SK-N-SH treated with all-trans-retinoic acid at 6 μM for 48 hours (cell line): Measurements from ENCODE around the gene FANCL.
"Not testable (repeated sequence)": the region's sequence is repeated elsewhere in the genome, so short reads cannot be mapped to it uniquely, and the experiment has no call there.

Experiments used
- ATAC-seq: fragments of 200-7000 bp; cut with Tn5 transposase; 3 replicates; pipeline ENCODE4 v1.9.1; 2020; ENCODE audit warnings: mild to moderate bottlenecking, moderate library complexity
- ARNTL ChIP-seq: fragments of 450-650 bp; formaldehyde crosslinking; IDR thresholded peaks from 2 replicates; pipeline ENCODE4 v1.5.0; 2020; ENCODE audit warnings: low read depth, mild to moderate bottlenecking, moderate library complexity, borderline replicate concordance
- ESRRG ChIP-seq: fragments of 250-450 bp; sonication (Bioruptor Pico); IDR thresholded peaks from 2 replicates; pipeline ENCODE4 v1.6.1; 2021; ENCODE audit warnings: mild to moderate bottlenecking
- ISL1 ChIP-seq: fragments of 250-450 bp; sonication (Bioruptor Pico); IDR thresholded peaks from 2 replicates; pipeline ENCODE4 v2.1.2; 2022; ENCODE audit warnings: mild to moderate bottlenecking, moderate library complexity
- OSR1 ChIP-seq: fragments of 250-450 bp; sonication (Bioruptor Pico); IDR thresholded peaks from 2 replicates; pipeline ENCODE4 v1.8.0; 2022; ENCODE audit warnings: moderate library complexity, mild to moderate bottlenecking, inconsistent platforms
- PATZ1 ChIP-seq: fragments of 250-450 bp; sonication (Bioruptor Pico); IDR thresholded peaks from 2 replicates; pipeline ENCODE4 v1.8.0; 2020; ENCODE audit warnings: mild to moderate bottlenecking, moderate library complexity, borderline replicate concordance
- POU6F1 ChIP-seq: fragments of 250-450 bp; sonication (Bioruptor Pico); IDR thresholded peaks from 2 replicates; pipeline ENCODE4 v1.8.0; 2021; ENCODE audit warnings: low read depth, mild to moderate bottlenecking, moderate library complexity, borderline replicate concordance
- PPARA ChIP-seq: fragments of 250-450 bp; sonication (Bioruptor Pico); IDR thresholded peaks from 2 replicates; pipeline ENCODE4 v1.5.0; 2020; ENCODE audit warnings: mild to moderate bottlenecking, borderline replicate concordance
- RARB ChIP-seq: fragments of 250-450 bp; sonication (Bioruptor Pico); IDR thresholded peaks from 2 replicates; pipeline ENCODE4 v1.8.0; 2021; ENCODE audit warnings: mild to moderate bottlenecking, moderate library complexity
- SNAI2 ChIP-seq: fragments of 250-450 bp; sonication (Bioruptor Pico); IDR thresholded peaks from 2 replicates; pipeline ENCODE4 v1.5.0; 2020; ENCODE audit warnings: mild to moderate bottlenecking, moderate library complexity
- TCF4 ChIP-seq: fragments of 250-450 bp; sonication (Bioruptor Pico); IDR thresholded peaks from 2 replicates; pipeline ENCODE4 v1.8.0; 2021; ENCODE audit warnings: mild to moderate bottlenecking, moderate library complexity, borderline replicate concordance
- TOX ChIP-seq: fragments of 250-450 bp; sonication (Bioruptor Pico); IDR thresholded peaks from 2 replicates; pipeline ENCODE4 v1.8.0; 2021; ENCODE audit warnings: mild to moderate bottlenecking, moderate library complexity, borderline replicate concordance
- ZC3H10 ChIP-seq: fragments of 250-450 bp; sonication (Bioruptor Pico); IDR thresholded peaks from 2 replicates; pipeline ENCODE4 v1.5.1; 2021; ENCODE audit warnings: mild to moderate bottlenecking, moderate library complexity
- ZNF8 ChIP-seq: fragments of 450-650 bp; formaldehyde crosslinking; IDR thresholded peaks from 2 replicates; pipeline ENCODE4 v1.5.0; 2020; ENCODE audit warnings: mild to moderate bottlenecking, moderate library complexity
- TF ChIP-seq, protein P1 (sequence below): fragments of 250-450 bp; sonication (Bioruptor Pico); IDR thresholded peaks from 2 replicates; pipeline ENCODE4 v1.5.1; 2021; ENCODE audit warnings: mild to moderate bottlenecking, moderate library complexity
- TF ChIP-seq, protein P2 (sequence below): fragments of 250-450 bp; sonication (Bioruptor Pico); IDR thresholded peaks from 2 replicates; pipeline ENCODE4 v1.5.1; 2020; ENCODE audit warnings: low read depth, mild to moderate bottlenecking, moderate library complexity
- TF ChIP-seq, protein P3 (sequence below): fragments of 250-450 bp; sonication (Bioruptor Pico); IDR thresholded peaks from 2 replicates; pipeline ENCODE4 v1.5.0; 2020; ENCODE audit warnings: mild to moderate bottlenecking, moderate library complexity

Gene FANCL

GRCh38 chr2:58283931-58284330, 42.8 kb upstream of the FANCL start (continued):
- TF ChIP-seq, protein P1, sequence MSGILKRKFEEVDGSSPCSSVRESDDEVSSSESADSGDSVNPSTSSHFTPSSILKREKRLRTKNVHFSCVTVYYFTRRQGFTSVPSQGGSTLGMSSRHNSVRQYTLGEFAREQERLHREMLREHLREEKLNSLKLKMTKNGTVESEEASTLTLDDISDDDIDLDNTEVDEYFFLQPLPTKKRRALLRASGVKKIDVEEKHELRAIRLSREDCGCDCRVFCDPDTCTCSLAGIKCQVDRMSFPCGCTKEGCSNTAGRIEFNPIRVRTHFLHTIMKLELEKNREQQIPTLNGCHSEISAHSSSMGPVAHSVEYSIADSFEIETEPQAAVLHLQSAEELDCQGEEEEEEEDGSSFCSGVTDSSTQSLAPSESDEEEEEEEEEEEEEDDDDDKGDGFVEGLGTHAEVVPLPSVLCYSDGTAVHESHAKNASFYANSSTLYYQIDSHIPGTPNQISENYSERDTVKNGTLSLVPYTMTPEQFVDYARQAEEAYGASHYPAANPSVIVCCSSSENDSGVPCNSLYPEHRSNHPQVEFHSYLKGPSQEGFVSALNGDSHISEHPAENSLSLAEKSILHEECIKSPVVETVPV (CRISPR knock-in tag): no peak
- no peak for TF ChIP-seq OSR1 (CRISPR knock-in tag)
- no peak for TF ChIP-seq PATZ1

- ATAC-seq: not testable (repeated sequence)
These were observed 34.0 kb upstream of the FANCL start for GRCh38 chr2:58275144-58275543.

DNA sequence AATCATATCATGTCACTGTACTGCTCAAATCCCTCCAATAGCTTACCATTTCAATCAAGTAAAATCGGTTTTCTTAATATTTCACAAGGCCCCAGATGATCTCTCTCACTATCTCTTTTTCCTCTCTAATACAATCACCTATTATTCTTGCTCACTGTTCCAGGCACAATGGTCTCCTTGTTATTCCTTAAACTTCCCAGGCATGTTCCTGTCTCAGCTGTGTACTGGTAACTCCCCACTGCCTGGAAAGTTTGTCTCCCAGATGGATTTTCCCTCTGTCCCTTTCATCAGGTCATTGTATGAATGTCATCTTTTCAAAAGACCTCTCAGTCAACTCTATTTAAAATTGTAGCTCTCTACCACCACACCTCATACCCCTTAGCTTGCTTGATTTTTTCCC, 30.7 kb upstream of the FANCL start:
- TF ChIP-seq TOX (CRISPR knock-in tag): no peak
- TF ChIP-seq OSR1 (CRISPR knock-in tag): no peak
- TF ChIP-seq, protein P2, sequence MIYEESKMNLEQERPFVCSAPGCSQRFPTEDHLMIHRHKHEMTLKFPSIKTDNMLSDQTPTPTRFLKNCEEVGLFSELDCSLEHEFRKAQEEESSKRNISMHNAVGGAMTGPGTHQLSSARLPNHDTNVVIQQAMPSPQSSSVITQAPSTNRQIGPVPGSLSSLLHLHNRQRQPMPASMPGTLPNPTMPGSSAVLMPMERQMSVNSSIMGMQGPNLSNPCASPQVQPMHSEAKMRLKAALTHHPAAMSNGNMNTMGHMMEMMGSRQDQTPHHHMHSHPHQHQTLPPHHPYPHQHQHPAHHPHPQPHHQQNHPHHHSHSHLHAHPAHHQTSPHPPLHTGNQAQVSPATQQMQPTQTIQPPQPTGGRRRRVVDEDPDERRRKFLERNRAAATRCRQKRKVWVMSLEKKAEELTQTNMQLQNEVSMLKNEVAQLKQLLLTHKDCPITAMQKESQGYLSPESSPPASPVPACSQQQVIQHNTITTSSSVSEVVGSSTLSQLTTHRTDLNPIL (CRISPR knock-in tag): no peak
- no peak for TF ChIP-seq RARB
- no peak for TF ChIP-seq ZC3H10
- TF ChIP-seq ZNF8 (CRISPR knock-in tag): no peak
- TF ChIP-seq SNAI2 (CRISPR knock-in tag): no peak
- TF ChIP-seq PATZ1: no peak
- no peak for TF ChIP-seq ISL1 (CRISPR knock-in tag)
- TF ChIP-seq, protein P1 (CRISPR knock-in tag): no peak
- TF ChIP-seq ESRRG (CRISPR knock-in tag): no peak
- no peak for TF ChIP-seq POU6F1 (CRISPR knock-in tag)
- no peak for TF ChIP-seq TCF4 (CRISPR knock-in tag)
- TF ChIP-seq PPARA: no peak
- TF ChIP-seq ARNTL (CRISPR knock-in tag): no peak
- TF ChIP-seq, protein P3, sequence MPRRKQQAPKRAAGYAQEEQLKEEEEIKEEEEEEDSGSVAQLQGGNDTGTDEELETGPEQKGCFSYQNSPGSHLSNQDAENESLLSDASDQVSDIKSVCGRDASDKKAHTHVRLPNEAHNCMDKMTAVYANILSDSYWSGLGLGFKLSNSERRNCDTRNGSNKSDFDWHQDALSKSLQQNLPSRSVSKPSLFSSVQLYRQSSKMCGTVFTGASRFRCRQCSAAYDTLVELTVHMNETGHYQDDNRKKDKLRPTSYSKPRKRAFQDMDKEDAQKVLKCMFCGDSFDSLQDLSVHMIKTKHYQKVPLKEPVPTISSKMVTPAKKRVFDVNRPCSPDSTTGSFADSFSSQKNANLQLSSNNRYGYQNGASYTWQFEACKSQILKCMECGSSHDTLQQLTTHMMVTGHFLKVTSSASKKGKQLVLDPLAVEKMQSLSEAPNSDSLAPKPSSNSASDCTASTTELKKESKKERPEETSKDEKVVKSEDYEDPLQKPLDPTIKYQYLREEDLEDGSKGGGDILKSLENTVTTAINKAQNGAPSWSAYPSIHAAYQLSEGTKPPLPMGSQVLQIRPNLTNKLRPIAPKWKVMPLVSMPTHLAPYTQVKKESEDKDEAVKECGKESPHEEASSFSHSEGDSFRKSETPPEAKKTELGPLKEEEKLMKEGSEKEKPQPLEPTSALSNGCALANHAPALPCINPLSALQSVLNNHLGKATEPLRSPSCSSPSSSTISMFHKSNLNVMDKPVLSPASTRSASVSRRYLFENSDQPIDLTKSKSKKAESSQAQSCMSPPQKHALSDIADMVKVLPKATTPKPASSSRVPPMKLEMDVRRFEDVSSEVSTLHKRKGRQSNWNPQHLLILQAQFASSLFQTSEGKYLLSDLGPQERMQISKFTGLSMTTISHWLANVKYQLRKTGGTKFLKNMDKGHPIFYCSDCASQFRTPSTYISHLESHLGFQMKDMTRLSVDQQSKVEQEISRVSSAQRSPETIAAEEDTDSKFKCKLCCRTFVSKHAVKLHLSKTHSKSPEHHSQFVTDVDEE (CRISPR knock-in tag): no peak
- ATAC-seq: no peak
